Heart right ventricle (tissue), 16 donors: ENCODE measurements around the gene PPP1R14C. TPM values are rescaled to one million over a fixed set of nuclear protein-coding genes. Genes with fewer than 3 reads are reported as not detected.

Source experiments
- ATAC-seq, 8 donors: fragments of 200-7000 bp; cut with Tn5 transposase; one replicate each; pipeline ENCODE4 v1.9.1; 2020; ENCODE audit warnings: mild to moderate bottlenecking in 8 of 8, moderate library complexity in 8 of 8, moderate number of reproducible peaks in 1 of 8
- DNase-seq, 2 donors: peaks; one replicate each; pipeline ENCODE4 v3.0.0-alpha.2; 2020
- H3K27ac ChIP-seq, 10 donors: fragments of 200-600 bp; sonication (generic) in 2 of 10; one replicate each; pipeline versions ENCODE4 v1.5.0 to v1.8.0; 2020 to 2022; ENCODE audit warnings: mild to moderate bottlenecking in 3 of 10
- H3K27me3 ChIP-seq, 7 donors: fragments of 200-600 bp; one replicate each; pipeline ENCODE4 v1.8.0; 2021 to 2022; ENCODE audit warnings: mild to moderate bottlenecking in 2 of 7
- H3K36me3 ChIP-seq, 9 donors: fragments of 200-600 bp; sonication (generic) in 1 of 9; one replicate each; pipeline versions ENCODE4 v1.5.0 to v1.8.0; 2020 to 2022; ENCODE audit warnings: mild to moderate bottlenecking in 2 of 9
- H3K4me1 ChIP-seq, 9 donors: fragments of 200-600 bp; sonication (generic) in 1 of 9; one replicate each; pipeline versions ENCODE4 v1.5.0 to v1.8.0; 2020 to 2022; ENCODE audit warnings: mild to moderate bottlenecking in 4 of 9
- H3K4me3 ChIP-seq, 10 donors: fragments of 200-600 bp; sonication (generic) in 2 of 10; one replicate each; pipeline versions ENCODE4 v1.5.0 to v1.8.0; 2020 to 2022; ENCODE audit warnings: mild to moderate bottlenecking in 7 of 10, moderate library complexity in 2 of 10
- H3K9me3 ChIP-seq, 11 donors: fragments of 200-600 bp in 10 of 11; sonication (generic) in 2 of 11; one replicate each; pipeline versions ENCODE4 v1.5.0 to v1.8.0; 2013 to 2022; ENCODE audit warnings: mild to moderate bottlenecking in 2 of 11, control low read depth in 1 of 11, moderate library complexity in 1 of 11
- CTCF ChIP-seq, 9 donors: fragments of 200-600 bp; sonication (generic) in 2 of 9; IDR thresholded peaks; one replicate each; pipeline versions ENCODE4 v1.5.0 to v1.8.0; 2021 to 2022; ENCODE audit warnings: antibody characterized with exemption in 9 of 9, mild to moderate bottlenecking in 5 of 9, moderate library complexity in 1 of 9
- WGBS, 2 donors: extraction: QIAGEN DNeasy Blood & Tissue Kit; methylation state at CpG; one replicate each; pipeline ENCODE4 v1.1.7; 2013; ENCODE audit warnings: inconsistent platforms in 1 of 2; 5-methylcytosine and 5-hydroxymethylcytosine counted together
- intact Hi-C, 10 donors: fragments of 100-400 bp; cut with DNase I; formaldehyde crosslinking; loops; one replicate each; pipeline versions ENCODE4 v1.11.1 to v1.14.2; 2022
- polyA plus RNA-seq, 2 donors: library from polyadenylated mRNA; stranded (reverse); fragments of 200-250 nt; gene quantifications; one replicate each; pipeline ENCODE4 v1.2.3, GENCODE V29; 2013
- total RNA-seq, 10 donors: library from RNA; stranded (reverse); fragmentation: NEBNext Ultra II Directional in 3 of 10; extraction: Animal tissue kit (Norgen Biotek cat#: 25700) in 3 of 10; gene quantifications; one replicate each; pipeline versions ENCODE4 v1.2.1 to v1.2.4, GENCODE V29; 2021 to 2023
- donor health status: Arrhythmogenic right ventricular cardiomyopathy.
- donor health status: ischemic (EF 13 %, LVEDD 7.1; RV severe dilation, severe dysfunction).
- donor health status: healthy with polysubstance abuse.
- donor health status: DM: no; HTN: yes; CAD: no.
- donor health status: DM: no; HTN: no; CAD: no.
- donor health status: ischemic (EF 25% LVEDD 6.9; RV normal size, moderate dysfunction).
- donor health status: ischemic (EF 25% LVEDD 5.7; RV mildly dilated, moderate dysfunction).
- donor health status: healthy.
- donor health status: DM: yes; HTN: yes; CAD: no.
- donor health status: Ischemic cardiomyopathy.
- donor health status: ischemic (EF 35%, LVEDD 5.7; RV mildly dilated, moderate dysfunction).
- donor health status: nonischemic (EF 11% LVEDD 7.7; RV severe dilation, severe dysfunction).
- donor health status: DM: yes; HTN: yes; CAD: no.
- donor health status: PGD.
- donor health status: ischemic (EF 29% LVEDD 5.4; RV normal size, mild dysfunction).
- donor health status: nonischemic (EF 23%, LVEDD 6.1; RV moderate dilation, normal function).

PPP1R14C gene
- total and polyA plus RNA-seq, 12 donors: 22.6 to 145 (median 92.1) TPM

GRCh38 chr6:150249261-150249660 lies 106.4 kb downstream of the PPP1R14C start:
- no peak overlapping the region for H3K27ac ChIP-seq
- TF ChIP-seq CTCF (IDR thresholded peaks at IDR 0.05): no peak
- H3K4me1 ChIP-seq: peaks cover 0 to 28% (median 12%) of the 10 kb centered on the region in 9 donors
- no peaks in the 10 kb centered on the region for H3K36me3 ChIP-seq
- DNase-seq (no peak), ATAC-seq (no peak)
- H3K4me3 ChIP-seq: no peak overlapping the region
- H3K9me3 ChIP-seq: peaks cover 0 to 15% (median 6%) of the 10 kb centered on the region in 11 donors
- H3K27me3 ChIP-seq: peaks cover 0 to 5% (median 0%) of the 10 kb centered on the region in 7 donors
- intact Hi-C loops: loop anchor here in 1 of 10 donors (10.0 kb wide), 1 partner anchor 104 kb away; the partner anchor contains the start of gene PPP1R14C
- WGBS, 2 donors: 74 to 83% methylated on average over 2 of the region's 2 CpGs

GRCh38 chr6:150250826-150251225 lies 108.0 kb downstream of the PPP1R14C start:
- ATAC-seq: peak in 5 of 8 donors; percentile 44 to 57 (median 51)
- H3K4me1 ChIP-seq: peaks cover 0 to 43% (median 12%) of the 10 kb centered on the region in 9 donors
- H3K4me3 ChIP-seq: no peak overlapping the region
- H3K27me3 ChIP-seq: peaks cover 0 to 5% (median 0%) of the 10 kb centered on the region in 7 donors
- intact Hi-C loops: no loop called here
- 40 to 41% methylated on average over 4 of the region's 4 CpGs for WGBS, 2 donors
- peak overlapping the region in 1 of 10 donors; percentile 10 for H3K27ac ChIP-seq
- H3K9me3 ChIP-seq: peaks cover 0 to 15% (median 6%) of the 10 kb centered on the region in 11 donors
- DNase-seq: peak in 1 of 2 donors; percentile 18
- no peak for TF ChIP-seq CTCF (IDR thresholded peaks at IDR 0.05)
- no peaks in the 10 kb centered on the region for H3K36me3 ChIP-seq

- Histone ChIP-seq H3K9me3 (peaks cover 0 to 15% (median 6%) of the 10 kb centered on the region in 11 donors), H3K4me3 (no peak overlapping the region), H3K36me3 (no peaks in the 10 kb centered on the region), H3K27ac (peak overlapping the region in 1 of 10 donors; percentile 10), H3K27me3 (peaks cover 0 to 5% (median 0%) of the 10 kb centered on the region in 7 donors), H3K4me1 (peaks cover 0 to 45% (median 12%) of the 10 kb centered on the region in 9 donors)
- intact Hi-C loops: no loop called here
- ATAC-seq (no peak), DNase-seq (no peak)
- 94 to 96% methylated on average over 6 of the region's 6 CpGs for WGBS, 2 donors
- no peak for TF ChIP-seq CTCF (IDR thresholded peaks at IDR 0.05)
Observed at GRCh38 chr6:150251566-150252186, 108.8 kb downstream of the PPP1R14C start.

- DNase-seq (peak in 1 of 2 donors; percentile 32), ATAC-seq (peak in 7 of 8 donors; percentile 43 to 88 (median 75))
- WGBS, 2 donors: 59 to 72% methylated on average over 6 of the region's 6 CpGs
- H3K9me3 ChIP-seq: peaks cover 0 to 9% (median 4%) of the 10 kb centered on the region in 11 donors
- intact Hi-C loops: no loop called here
- H3K4me3 ChIP-seq: no peak overlapping the region
- H3K4me1 ChIP-seq: peaks cover 0 to 45% (median 12%) of the 10 kb centered on the region in 9 donors
- peaks cover 0 to 5% (median 0%) of the 10 kb centered on the region in 7 donors for H3K27me3 ChIP-seq
- no peaks in the 10 kb centered on the region for H3K36me3 ChIP-seq
- H3K27ac ChIP-seq: peak overlapping the region in 1 of 10 donors; percentile 25
- TF ChIP-seq CTCF (IDR thresholded peaks at IDR 0.05): no peak
Observed at GRCh38 chr6:150252714-150253444, 110.0 kb downstream of the PPP1R14C start.
